Stimulated activated CD4-positive, alpha-beta T cell treated with anti-CD3 and anti-CD28 coated beads, Interleukin-1b, Interleukin-23, amount 100 ng/mL, for 1 hour (primary cell): ENCODE measurements around the gene TNFAIP8L3.
"Not testable (repeated sequence)": the region's sequence is repeated elsewhere in the genome, so short reads cannot be mapped to it uniquely, and the experiment has no call there.

Experiments
- DNase-seq, 2 donors: peaks; one replicate each; pipeline ENCODE4 v3.0.0-alpha.2; 2020; ENCODE audit warnings: low read depth in 2 of 2

TNFAIP8L3 gene

DNA sequence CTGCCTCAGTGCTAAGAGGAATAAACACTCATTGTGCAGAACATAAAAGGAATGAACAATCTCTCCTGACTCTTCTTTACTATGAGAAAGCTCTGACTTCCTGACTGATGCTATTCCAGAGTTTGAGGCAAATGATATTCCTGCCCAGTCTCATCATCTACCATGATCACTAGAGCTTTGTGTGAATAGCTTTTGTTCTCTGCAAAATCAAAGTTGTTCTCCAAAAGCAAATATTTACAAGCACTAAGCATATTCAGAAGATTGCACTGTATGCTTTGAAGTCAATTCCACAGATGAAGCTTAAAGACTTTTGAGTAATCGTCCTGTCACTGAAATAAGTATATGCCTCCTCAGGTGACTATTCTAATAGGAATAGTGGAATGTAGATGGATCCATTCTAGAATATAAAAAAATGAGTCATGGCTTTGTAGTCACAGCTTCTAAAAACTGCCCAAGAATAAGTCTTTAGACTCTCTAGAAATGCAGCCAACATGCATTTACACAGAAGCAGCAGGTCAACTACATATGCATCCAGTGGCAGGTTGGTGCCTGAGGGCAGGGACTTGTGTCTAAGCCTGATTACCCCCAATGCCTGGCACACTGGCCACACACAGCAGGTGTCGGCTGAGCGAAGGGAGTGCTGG is 34.6 kb downstream of the TNFAIP8L3 start:
- DNase-seq = no peak

DNA sequence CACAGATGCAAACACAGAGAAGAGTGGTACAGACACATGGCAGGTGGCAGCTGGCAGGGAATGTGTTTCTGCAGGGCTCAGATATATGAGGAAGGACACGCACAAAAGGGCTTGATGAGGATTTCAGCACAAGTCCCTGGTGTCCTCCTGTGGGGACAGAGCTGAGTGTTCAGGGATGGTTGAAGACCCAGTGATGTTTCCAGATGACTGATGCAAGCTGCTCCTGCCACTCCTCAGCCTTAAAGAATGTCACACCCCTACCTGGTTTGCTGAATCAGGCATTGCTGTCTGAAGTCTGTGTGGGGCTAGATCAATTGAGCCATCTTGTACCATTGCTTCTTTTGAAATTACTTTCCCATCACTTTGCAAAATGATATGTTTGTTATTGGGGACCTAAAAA is 40.2 kb downstream of the TNFAIP8L3 start:
- DNase-seq = no peak

GRCh38 chr15:51053571-51053970 is 41.1 kb downstream of the TNFAIP8L3 start:
- DNase-seq = no peak

GRCh38 chr15:51051776-51052175 is 42.9 kb downstream of the TNFAIP8L3 start:
- no peak for DNase-seq

- DNase-seq = no peak
These were observed 45.6 kb downstream of the TNFAIP8L3 start for GRCh38 chr15:51049081-51049480.

DNA sequence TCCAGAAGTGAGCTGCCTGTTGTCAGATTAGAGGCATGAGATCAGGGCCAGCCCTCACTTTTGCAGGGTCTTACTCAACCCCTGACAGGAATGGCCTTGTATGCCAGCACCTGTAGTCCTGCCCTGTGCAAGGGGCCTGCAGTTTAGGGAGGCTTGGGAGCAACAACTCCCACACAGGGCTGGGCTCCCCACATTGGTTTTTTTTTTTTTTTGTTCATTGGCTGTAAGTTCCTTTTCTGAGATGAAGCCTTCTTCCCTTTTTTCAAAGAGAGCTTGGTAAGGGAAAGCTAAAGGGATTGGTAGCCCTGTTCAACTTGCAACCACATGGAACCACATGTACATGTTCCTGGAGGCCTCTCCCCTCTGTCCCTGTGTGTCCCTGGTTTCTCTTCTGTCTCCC is 46.4 kb downstream of the TNFAIP8L3 start:
- no peak for DNase-seq

- DNase-seq = no peak
These were observed 47.8 kb downstream of the TNFAIP8L3 start for GRCh38 chr15:51046799-51047449.

GRCh38 chr15:51046016-51046415 is 48.7 kb downstream of the TNFAIP8L3 start:
- no peak for DNase-seq

GRCh38 chr15:51044037-51044727 is 50.5 kb downstream of the TNFAIP8L3 start:
- DNase-seq = no peak

DNA sequence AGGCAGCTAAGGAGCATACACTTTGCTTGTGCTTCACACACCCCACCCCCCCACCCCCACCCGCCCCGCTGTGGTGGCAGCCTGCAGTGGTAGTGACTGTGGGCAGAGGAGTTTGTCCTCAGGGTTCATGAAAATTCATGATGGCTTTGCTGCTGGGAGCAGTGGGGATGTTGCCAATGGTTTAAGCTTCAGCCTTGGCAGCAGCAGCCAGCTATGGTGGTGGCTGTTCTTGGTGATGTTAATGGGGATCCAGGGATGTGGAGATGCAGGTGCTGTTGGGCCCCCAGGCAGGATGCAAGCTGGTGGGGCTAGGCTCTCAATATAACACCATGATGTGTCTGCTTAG is 55.8 kb downstream of the TNFAIP8L3 start:
- no peak for DNase-seq

GRCh38 chr15:51038162-51038973 is 56.3 kb downstream of the TNFAIP8L3 start:
- no peak for DNase-seq

GRCh38 chr15:51037474-51037873 is 57.2 kb downstream of the TNFAIP8L3 start:
- not testable (repeated sequence) for DNase-seq

GRCh38 chr15:51030649-51031316 is 63.9 kb downstream of the TNFAIP8L3 start:
- DNase-seq = no peak

DNA sequence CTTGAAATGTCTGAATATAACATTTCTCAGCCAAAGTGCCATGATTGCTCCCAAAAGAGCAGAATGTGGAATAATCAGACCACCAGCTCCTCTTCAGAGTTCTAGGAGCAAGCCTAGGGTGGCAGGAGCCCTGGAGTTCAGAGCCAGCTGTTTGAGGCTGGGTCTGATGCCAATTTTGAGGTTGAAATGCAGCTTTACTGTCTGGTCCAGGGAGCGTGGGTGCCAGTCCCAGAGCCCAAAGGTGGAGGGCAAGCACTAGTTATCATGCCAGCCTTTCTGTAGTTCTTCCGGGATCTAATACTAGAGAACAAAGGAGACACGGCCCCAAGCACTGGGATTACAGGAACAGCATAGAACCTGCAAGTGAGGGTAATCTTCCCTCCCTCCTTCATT is 69.3 kb downstream of the TNFAIP8L3 start:
- DNase-seq = no peak

- no peak for DNase-seq
These were observed 69.8 kb downstream of the TNFAIP8L3 start for GRCh38 chr15:51024735-51025453.

DNA sequence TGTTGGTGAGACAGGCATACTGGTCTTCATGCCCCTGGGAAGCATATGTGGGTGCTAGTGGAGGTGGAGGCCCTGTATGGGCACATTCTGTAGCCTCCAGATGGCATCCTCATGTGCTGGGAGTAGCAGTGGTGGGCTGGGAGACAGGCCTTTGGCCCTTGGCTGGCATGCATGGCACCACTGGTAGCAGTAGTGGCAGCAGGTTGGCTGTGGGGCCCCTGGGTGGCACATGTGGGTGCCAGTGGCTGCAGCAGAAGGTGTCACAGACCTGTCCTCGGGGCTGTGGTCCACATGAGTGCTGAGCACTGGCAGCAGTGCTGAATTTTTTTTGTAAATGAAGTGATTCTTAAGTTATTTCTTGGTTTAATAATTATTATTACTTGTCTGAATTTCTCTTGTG is 71.2 kb downstream of the TNFAIP8L3 start:
- no peak for DNase-seq

DNA sequence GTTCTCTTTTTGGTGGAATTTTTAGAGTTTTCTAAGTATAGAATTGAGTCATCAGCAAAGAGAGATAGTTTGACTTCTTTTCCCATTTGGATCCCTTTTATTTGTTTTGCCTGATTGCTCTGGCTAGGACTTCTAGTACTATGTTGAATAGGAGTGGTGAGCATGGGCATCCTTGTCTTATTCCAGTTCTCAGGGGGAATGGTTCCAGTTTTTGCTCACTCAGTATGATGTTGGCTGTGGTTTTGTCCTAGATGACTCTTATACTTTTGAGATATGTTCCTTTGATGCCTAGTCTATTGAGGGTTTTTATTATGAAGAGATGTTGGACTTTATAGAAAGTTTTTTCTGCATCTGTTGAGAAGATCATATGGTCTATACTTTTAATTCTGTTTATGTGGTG is 72.5 kb downstream of the TNFAIP8L3 start:
- no peak for DNase-seq

GRCh38 chr15:51016615-51017014 is 78.1 kb downstream of the TNFAIP8L3 start:
- DNase-seq = no peak

GRCh38 chr15:51011212-51011611 is 83.5 kb downstream of the TNFAIP8L3 start:
- no peak for DNase-seq

GRCh38 chr15:51007131-51007666 is 87.5 kb downstream of the TNFAIP8L3 start:
- no peak for DNase-seq
